SK-N-MC (cell line): ENCODE data around the gene SHANK1.
"Not testable (repeated sequence)": the region's sequence is repeated elsewhere in the genome, so short reads cannot be mapped to it uniquely, and the experiment has no call there.

Experiments used
- DNase-seq: peaks from one replicate; pipeline ENCODE4 v3.0.0-alpha.2; 2011; ENCODE audit warnings: low read depth, low spot score
- H3K27ac ChIP-seq: fragments of 200-600 bp; sonication (generic); 2 replicates; pipeline ENCODE4 v1.5.1; 2016; ENCODE audit warnings: mixed run types
- H3K36me3 ChIP-seq: fragments of 200-600 bp; sonication (generic); 2 replicates; pipeline ENCODE4 v1.6.1; 2017; ENCODE audit warnings: antibody characterized with exemption, low read length, mixed read lengths; ENCODE audit not compliant: insufficient read depth
- H3K4me3 ChIP-seq: fragments of 200-600 bp; sonication (generic); 2 replicates; pipeline ENCODE4 v1.5.1; 2016
- H3K9ac ChIP-seq: fragments of 200-600 bp; sonication (generic); 2 replicates; pipeline ENCODE4 v1.8.0; 2017; ENCODE audit warnings: mixed run types, mixed read lengths; ENCODE audit not compliant: insufficient read length
- H3K9me3 ChIP-seq: fragments of 200-600 bp; sonication (generic); 2 replicates; pipeline ENCODE4 v1.6.1; 2017; ENCODE audit warnings: low read depth, mild to moderate bottlenecking, antibody characterized with exemption, low read length, moderate library complexity, mixed read lengths
- EZH2 ChIP-seq: fragments of 200-600 bp; sonication (generic); IDR thresholded peaks from one replicate; pipeline ENCODE4 v1.6.1; 2017; ENCODE audit warnings: antibody characterized with exemption
- FOXP2 ChIP-seq: optimal IDR thresholded peaks from 2 replicates; pipeline ENCODE3; 2011; ENCODE audit warnings: mild to moderate bottlenecking, moderate library complexity; ENCODE audit not compliant: insufficient read depth; ENCODE audit errors: extremely low read length, control extremely low read depth
- POLR2AphosphoS5 ChIP-seq: IDR thresholded peaks from 2 replicates; pipeline ENCODE4 v1.6.1; 2012; ENCODE audit warnings: mild to moderate bottlenecking, low read depth, low read length, borderline replicate concordance

SHANK1 gene

GRCh38 chr19:50719566-50719965 lies at the start of gene SHANK1:
TSS of gene SHANK1 (minus strand) at chr19:50719802. CDS start at chr19:50716919, 2,883 bp downstream.
- no peak for TF ChIP-seq EZH2
- TF ChIP-seq POLR2AphosphoS5, result no peak
- TF ChIP-seq FOXP2, result no peak
- DNase-seq, result no peak
- peak within 1 kb of the TSS; percentile 2; the same call in 1 of the 2 replicates for H3K27ac ChIP-seq
- H3K4me3 ChIP-seq, result peak within 1 kb of the TSS; percentile 81
- peaks cover 7% of the 10 kb centered on the region; the same call in 1 of the 2 replicates for H3K36me3 ChIP-seq
- H3K9me3 ChIP-seq, result no peaks in the 10 kb centered on the region
- peak within 1 kb of the TSS; percentile 60 for H3K9ac ChIP-seq

GRCh38 chr19:50768277-50768676 lies 48.7 kb upstream of the SHANK1 start:
- TF ChIP-seq EZH2 (no peak), POLR2AphosphoS5 (no peak), FOXP2 (no peak)
- Histone ChIP-seq H3K27ac (no peak overlapping the region), H3K9ac (no peak overlapping the region), H3K9me3 (no peaks in the 10 kb centered on the region; the same call in 1 of the 2 replicates), H3K36me3 (no peaks in the 10 kb centered on the region), H3K4me3 (no peak overlapping the region)
- no peak for DNase-seq

DNA sequence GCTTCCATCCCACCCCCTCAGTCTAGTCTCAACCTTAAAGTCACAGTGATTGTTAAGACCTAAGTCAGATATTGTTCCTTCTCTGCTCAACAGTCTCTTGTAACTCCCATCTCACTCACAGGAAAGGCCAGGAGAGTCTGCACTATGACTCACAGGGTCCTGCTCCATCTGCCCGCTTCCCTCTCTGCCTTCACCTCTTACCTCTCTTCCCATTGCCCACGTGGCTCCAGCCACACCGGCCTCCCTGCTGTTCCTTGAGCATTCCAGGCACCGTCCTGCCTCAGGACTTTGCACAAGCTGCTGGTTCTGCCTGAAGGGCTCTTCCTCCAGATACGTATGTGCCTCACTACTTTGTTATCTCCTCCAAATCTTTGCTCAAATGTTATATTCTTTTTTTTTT lies 47.7 kb upstream of the SHANK1 start:
- not testable (repeated sequence) for H3K4me3 ChIP-seq, H3K9ac ChIP-seq, H3K27ac ChIP-seq, DNase-seq, H3K9me3 ChIP-seq, H3K36me3 ChIP-seq

- DNase-seq, H3K9me3 ChIP-seq, H3K9ac ChIP-seq, H3K36me3 ChIP-seq, H3K4me3 ChIP-seq, H3K27ac ChIP-seq: not testable (repeated sequence)
Measured at GRCh38 chr19:50766746-50767145, 47.1 kb upstream of the SHANK1 start.

DNA sequence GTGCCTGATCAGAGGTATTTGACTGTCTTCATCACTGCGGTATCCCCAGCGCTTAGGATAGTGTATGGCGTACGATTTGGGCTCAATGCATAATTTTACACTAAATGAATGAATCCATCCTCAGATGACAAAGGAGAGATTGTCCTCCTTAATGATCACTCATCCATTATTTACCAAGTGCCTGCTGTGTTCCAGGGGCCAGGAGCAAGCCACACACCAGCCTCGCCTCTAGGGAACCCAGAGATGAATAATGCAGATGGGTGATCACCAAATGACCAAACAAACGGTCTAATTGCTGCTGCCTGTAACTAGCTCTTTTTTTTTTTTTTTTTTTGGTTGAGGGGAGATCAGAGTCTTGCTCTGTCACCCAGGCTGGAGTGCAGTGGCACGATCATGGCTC lies 44.8 kb upstream of the SHANK1 start:
- no peak for DNase-seq
- Histone ChIP-seq H3K4me3 (no peak overlapping the region), H3K9ac (no peak overlapping the region), H3K27ac (no peak overlapping the region), H3K9me3 (no peaks in the 10 kb centered on the region), H3K36me3 (no peaks in the 10 kb centered on the region)
- TF ChIP-seq EZH2 (no peak), FOXP2 (no peak), POLR2AphosphoS5 (no peak)

DNA sequence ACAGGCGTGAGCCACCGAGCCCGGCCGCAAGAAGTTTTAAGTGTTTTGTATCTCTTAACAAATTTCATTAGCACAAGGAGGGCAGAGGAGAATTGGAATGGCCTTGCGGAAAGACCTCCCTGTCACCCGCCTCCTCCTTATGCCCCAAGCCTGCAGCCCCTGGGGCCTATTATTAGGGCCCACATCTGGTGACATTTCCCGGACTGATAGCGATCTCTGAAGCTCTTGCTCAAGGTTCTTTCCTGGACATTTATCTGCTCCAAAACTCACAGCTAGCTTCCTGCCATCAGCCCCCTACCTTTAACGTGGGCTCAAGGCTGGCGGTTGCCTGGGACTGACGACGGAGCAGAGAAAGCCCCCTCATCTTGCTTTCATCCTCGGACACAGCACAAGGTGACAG lies 43.9 kb upstream of the SHANK1 start:
- H3K9me3 ChIP-seq, H3K9ac ChIP-seq, H3K4me3 ChIP-seq, H3K36me3 ChIP-seq, DNase-seq, H3K27ac ChIP-seq: not testable (repeated sequence)

- DNase-seq, H3K27ac ChIP-seq, H3K4me3 ChIP-seq, H3K9me3 ChIP-seq, H3K9ac ChIP-seq, H3K36me3 ChIP-seq: not testable (repeated sequence)
Measured at GRCh38 chr19:50761501-50761900, 41.9 kb upstream of the SHANK1 start.

- no peak for DNase-seq
- Histone ChIP-seq H3K4me3 (no peak overlapping the region), H3K9ac (no peak overlapping the region), H3K9me3 (no peaks in the 10 kb centered on the region), H3K27ac (no peak overlapping the region), H3K36me3 (no peaks in the 10 kb centered on the region)
- TF ChIP-seq FOXP2 (no peak), EZH2 (no peak), POLR2AphosphoS5 (no peak)
Measured at GRCh38 chr19:50759886-50760285, 40.3 kb upstream of the SHANK1 start.

GRCh38 chr19:50759076-50759475 lies 39.5 kb upstream of the SHANK1 start:
- not testable (repeated sequence) for H3K9ac ChIP-seq, H3K4me3 ChIP-seq, H3K36me3 ChIP-seq, H3K27ac ChIP-seq, DNase-seq, H3K9me3 ChIP-seq

GRCh38 chr19:50757624-50758023 lies 38.0 kb upstream of the SHANK1 start:
- not testable (repeated sequence) for H3K9ac ChIP-seq, DNase-seq, H3K27ac ChIP-seq, H3K36me3 ChIP-seq, H3K4me3 ChIP-seq, H3K9me3 ChIP-seq

DNA sequence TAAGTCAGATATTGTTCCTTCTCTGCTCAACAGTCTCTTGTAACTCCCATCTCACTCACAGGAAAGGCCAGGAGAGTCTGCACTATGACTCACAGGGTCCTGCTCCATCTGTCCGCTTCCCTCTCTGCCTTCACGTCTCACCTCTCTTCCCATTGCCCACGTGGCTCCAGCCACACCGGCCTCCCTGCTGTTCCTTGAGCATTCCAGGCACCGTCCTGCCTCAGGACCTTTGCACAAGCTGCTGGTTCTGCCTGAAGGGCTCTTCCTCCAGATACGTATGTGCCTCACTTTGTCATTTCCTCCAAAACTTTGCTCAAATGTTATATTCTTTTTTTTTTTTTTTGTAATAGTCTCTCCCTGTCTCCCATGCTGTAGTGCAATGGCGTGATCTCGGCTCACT lies 36.6 kb upstream of the SHANK1 start:
- not testable (repeated sequence) for H3K9ac ChIP-seq, H3K4me3 ChIP-seq, H3K36me3 ChIP-seq, H3K27ac ChIP-seq, H3K9me3 ChIP-seq, DNase-seq
